ENCODE data around the gene COX7B2.

GRCh38 chr4:46698891-46699290 is 210.2 kb downstream of the COX7B2 start:
- TF ChIP-seq EZH2 (IDR thresholded peaks at IDR 0.05) (no peak), POLR2AphosphoS5 (IDR thresholded peaks at IDR 0.05; ENCODE audit: borderline replicate concordance, low read depth, low read length) (no peak)

Data from SK-N-MC (cell line).